ENCODE data around the gene ELOVL7.

DNA sequence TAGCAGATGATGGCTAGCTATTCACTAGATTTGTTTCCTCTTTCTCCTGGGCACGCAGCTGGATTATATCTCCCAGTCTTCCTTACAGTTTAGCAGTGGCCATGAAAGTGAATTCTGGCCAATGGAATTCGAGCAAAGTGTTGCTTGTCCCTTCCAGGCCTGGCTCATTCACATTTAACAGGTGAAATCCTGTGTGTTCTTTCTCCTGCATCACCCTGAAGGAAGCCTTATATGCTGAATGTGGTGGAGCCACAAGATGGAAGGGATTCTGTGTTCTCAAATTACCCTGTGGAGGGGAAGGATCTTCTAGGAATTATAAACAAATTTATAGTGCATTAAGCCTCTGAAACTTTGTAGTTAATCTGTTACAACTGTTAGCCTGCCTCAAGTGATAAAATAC is 8.2 kb upstream of the ELOVL7 start:
- TF ChIP-seq, protein P1, sequence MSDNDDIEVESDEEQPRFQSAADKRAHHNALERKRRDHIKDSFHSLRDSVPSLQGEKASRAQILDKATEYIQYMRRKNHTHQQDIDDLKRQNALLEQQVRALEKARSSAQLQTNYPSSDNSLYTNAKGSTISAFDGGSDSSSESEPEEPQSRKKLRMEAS (IDR thresholded peaks at IDR 0.05): no peak
- TF ChIP-seq JUND (IDR thresholded peaks at IDR 0.05; ENCODE audit: low read length) (no peak), RAD21 (IDR thresholded peaks at IDR 0.05 in 1 of 2, conservative IDR thresholded peaks at IDR 0.05 in 1 of 2; ENCODE audit: low read depth in 2 of 2, low read length in 2 of 2) (no peak), YY1 (IDR thresholded peaks at IDR 0.05; ENCODE audit: low read depth, low read length) (no peak), JUN (IDR thresholded peaks at IDR 0.05; ENCODE audit: low read depth, low read length) (no peak), SUZ12 (IDR thresholded peaks at IDR 0.05; ENCODE audit: low read length) (no peak), EP300 (IDR thresholded peaks at IDR 0.05; ENCODE audit: borderline replicate concordance in 1 of 2, low read depth in 2 of 2, low read length in 2 of 2) (no peak), EZH2 (IDR thresholded peaks at IDR 0.05; ENCODE audit: low read depth, low read length, severe bottlenecking) (no peak), CREB1 (IDR thresholded peaks at IDR 0.05) (no peak), MAFK (IDR thresholded peaks at IDR 0.05; ENCODE audit: low read depth, low read length) (no peak), TAF1 (IDR thresholded peaks at IDR 0.05; ENCODE audit: low read depth, low read length) (no peak)
- TF ChIP-seq, protein P2, sequence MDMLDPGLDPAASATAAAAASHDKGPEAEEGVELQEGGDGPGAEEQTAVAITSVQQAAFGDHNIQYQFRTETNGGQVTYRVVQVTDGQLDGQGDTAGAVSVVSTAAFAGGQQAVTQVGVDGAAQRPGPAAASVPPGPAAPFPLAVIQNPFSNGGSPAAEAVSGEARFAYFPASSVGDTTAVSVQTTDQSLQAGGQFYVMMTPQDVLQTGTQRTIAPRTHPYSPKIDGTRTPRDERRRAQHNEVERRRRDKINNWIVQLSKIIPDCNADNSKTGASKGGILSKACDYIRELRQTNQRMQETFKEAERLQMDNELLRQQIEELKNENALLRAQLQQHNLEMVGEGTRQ (IDR thresholded peaks at IDR 0.05; ENCODE audit: low read length): no peak
- TF ChIP-seq, protein P3, sequence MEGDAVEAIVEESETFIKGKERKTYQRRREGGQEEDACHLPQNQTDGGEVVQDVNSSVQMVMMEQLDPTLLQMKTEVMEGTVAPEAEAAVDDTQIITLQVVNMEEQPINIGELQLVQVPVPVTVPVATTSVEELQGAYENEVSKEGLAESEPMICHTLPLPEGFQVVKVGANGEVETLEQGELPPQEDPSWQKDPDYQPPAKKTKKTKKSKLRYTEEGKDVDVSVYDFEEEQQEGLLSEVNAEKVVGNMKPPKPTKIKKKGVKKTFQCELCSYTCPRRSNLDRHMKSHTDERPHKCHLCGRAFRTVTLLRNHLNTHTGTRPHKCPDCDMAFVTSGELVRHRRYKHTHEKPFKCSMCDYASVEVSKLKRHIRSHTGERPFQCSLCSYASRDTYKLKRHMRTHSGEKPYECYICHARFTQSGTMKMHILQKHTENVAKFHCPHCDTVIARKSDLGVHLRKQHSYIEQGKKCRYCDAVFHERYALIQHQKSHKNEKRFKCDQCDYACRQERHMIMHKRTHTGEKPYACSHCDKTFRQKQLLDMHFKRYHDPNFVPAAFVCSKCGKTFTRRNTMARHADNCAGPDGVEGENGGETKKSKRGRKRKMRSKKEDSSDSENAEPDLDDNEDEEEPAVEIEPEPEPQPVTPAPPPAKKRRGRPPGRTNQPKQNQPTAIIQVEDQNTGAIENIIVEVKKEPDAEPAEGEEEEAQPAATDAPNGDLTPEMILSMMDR (IDR thresholded peaks at IDR 0.05; ENCODE audit: control extremely low read depth in 1 of 3, insufficient read depth in 1 of 3, low read depth in 1 of 3, low read length in 3 of 3): no peak
